Panc1 (cell line): ENCODE measurements around the gene PLBD2. TPM values are rescaled to one million over a fixed set of nuclear protein-coding genes. Genes with fewer than 3 reads are reported as not detected.

Experiments
- ATAC-seq: fragments of 200-7000 bp; cut with Tn5 transposase; 2 replicates; pipeline ENCODE4 v1.9.1; 2020; ENCODE audit warnings: mild to moderate bottlenecking, moderate library complexity
- BruUV-seq: library from RNA; stranded (reverse); fragments of 400-500 nt; replicated peaks from 2 replicates; lab custom pipeline; 2021; lab: Mats Ljungman, UMichigan
- CTCF ChIA-PET: fragments of 300-600 bp; sonication (Branson Sonifier 250); formaldehyde crosslinking; loops from one replicate; lab custom pipeline; 2022; ENCODE audit warnings: antibody characterized with exemption; lab: Charles Lee
- POLR2A ChIA-PET: fragments of 300-600 bp; sonication (Branson Sonifier 250); formaldehyde crosslinking; loops from one replicate; lab custom pipeline; 2022; ENCODE audit warnings: antibody characterized with exemption; lab: Charles Lee
- DNase-seq: peaks from one replicate; pipeline ENCODE4 v3.0.0-alpha.2; 2010; ENCODE audit warnings: low read depth, low spot score
- H3K27ac ChIP-seq: 2 replicates; pipeline ENCODE4 v1.5.1; 2011; ENCODE audit warnings: mild to moderate bottlenecking, low read length, inconsistent platforms
- H3K27me3 ChIP-seq: fragments of 200-500 bp; sonication (Bioruptor generic); 2 replicates; pipeline ENCODE4 v1.6.0; 2014; ENCODE audit warnings: low read length, inconsistent platforms; ENCODE audit not compliant: control insufficient read depth, insufficient read depth
- H3K36me3 ChIP-seq: fragments of 200-500 bp; sonication (Bioruptor generic); 2 replicates; pipeline ENCODE4 v1.5.1; 2014; ENCODE audit warnings: inconsistent platforms, mild to moderate bottlenecking, low read length, moderate library complexity; ENCODE audit not compliant: control insufficient read depth, insufficient read depth
- H3K4me1 ChIP-seq: 2 replicates; pipeline ENCODE4 v1.5.1; 2011; ENCODE audit warnings: inconsistent platforms, mild to moderate bottlenecking, low read length, moderate library complexity; ENCODE audit not compliant: control insufficient read depth, insufficient read depth
- H3K4me3 ChIP-seq, 2 experiments: 2 replicates each; pipeline ENCODE4 v1.5.1; 2011 to 2012; ENCODE audit warnings: low read depth in 2 of 2, low read length in 2 of 2, mild to moderate bottlenecking in 2 of 2, inconsistent platforms in 1 of 2, moderate library complexity in 1 of 2
- H3K9me3 ChIP-seq: fragments of 200-500 bp; sonication (Bioruptor generic); 2 replicates; pipeline ENCODE4 v1.5.1; 2014; ENCODE audit warnings: low read depth, mild to moderate bottlenecking, inconsistent platforms, low read length, moderate library complexity; ENCODE audit not compliant: control insufficient read depth, insufficient read depth
- CTCF ChIP-seq: fragments of 450-650 bp; IDR thresholded peaks from 2 replicates; pipeline ENCODE4 v1.5.1; 2017; ENCODE audit warnings: mild to moderate bottlenecking
- POLR2AphosphoS5 ChIP-seq: IDR thresholded peaks from 2 replicates; pipeline ENCODE4 v1.6.1; 2012; ENCODE audit warnings: mild to moderate bottlenecking, low read depth, low read length, moderate library complexity
- REST ChIP-seq, 2 experiments: IDR thresholded peaks; 2 replicates each; pipeline ENCODE4 v1.6.1; 2011 to 2012; ENCODE audit warnings: low read depth in 2 of 2, control low read depth in 1 of 2, low read length in 1 of 2, mild to moderate bottlenecking in 1 of 2, moderate library complexity in 1 of 2; ENCODE audit not compliant: insufficient read depth in 1 of 2
- SIN3A ChIP-seq: IDR thresholded peaks from 2 replicates; pipeline ENCODE4 v1.6.1; 2012; ENCODE audit warnings: low read depth, mild to moderate bottlenecking, low read length, moderate library complexity, borderline replicate concordance; ENCODE audit not compliant: insufficient read depth
- TCF7L2 ChIP-seq: IDR thresholded peaks from 2 replicates; pipeline ENCODE4 v1.6.1; 2011; ENCODE audit warnings: mild to moderate bottlenecking, low read depth, low read length, inconsistent platforms
- in situ Hi-C: cut with HindIII; loops from 2 replicates; pipeline ENCODE4 v1.10.0; 2016; ENCODE audit warnings: low sequenced_read_pairs, low pct_unique_long_range_greater_than_20kb
- intact Hi-C: fragments of 100-400 bp; cut with micrococcal nuclease; formaldehyde crosslinking; loops from one replicate; pipeline ENCODE4 v1.10.0; 2022; ENCODE audit not compliant: unreplicated experiment
- total RNA-seq: library from RNA; stranded (reverse); gene quantifications from one replicate; pipeline ENCODE4 v1.2.1, GENCODE V29; 2021; ENCODE audit not compliant: unreplicated experiment

Gene PLBD2
- total RNA-seq, 1 experiment from 2014 or later: 69.7 TPM

- ChIA-PET POLR2A (no interaction called here), CTCF (no interaction called here)
- intact Hi-C loops (loop anchor here (5.0 kb wide), 1 partner anchor 476 kb away; no protein-coding TSS in a partner anchor), in situ Hi-C loops (no loop called here)
- Histone ChIP-seq H3K27ac (no peak overlapping the region), H3K9me3 (no peaks in the 10 kb centered on the region), H3K27me3 (peaks cover 5% of the 10 kb centered on the region; the same call in 1 of the 2 replicates), H3K36me3 (no peaks in the 10 kb centered on the region), H3K4me1 (no peaks in the 10 kb centered on the region), H3K4me3 (no peak overlapping the region)
- DNase-seq: no peak
- no TSS peak for BruUV-seq
- TF ChIP-seq TCF7L2 (no peak), SIN3A (no peak), CTCF (no peak), REST (IDR thresholded peaks at IDR 0.05; ENCODE audit: insufficient read depth in 1 of 2, low read depth in 2 of 2, low read length in 1 of 2) (no peak), POLR2AphosphoS5 (no peak)
- ATAC-seq: no peak
Measured at GRCh38 chr12:113436586-113436985, 78.2 kb downstream of the PLBD2 start.

- no peak overlapping the region for H3K27ac ChIP-seq
- DNase-seq: no peak
- no TSS peak for BruUV-seq
- H3K27me3 ChIP-seq: peaks cover 5% of the 10 kb centered on the region; the same call in 1 of the 2 replicates
- H3K9me3 ChIP-seq: no peaks in the 10 kb centered on the region
- intact Hi-C loops (loop anchor here (5.0 kb wide), 1 partner anchor 475 kb away; no protein-coding TSS in a partner anchor), in situ Hi-C loops (no loop called here)
- no peak overlapping the region for H3K4me3 ChIP-seq
- H3K36me3 ChIP-seq: no peaks in the 10 kb centered on the region
- CTCF ChIA-PET: no interaction called here
- no peaks in the 10 kb centered on the region for H3K4me1 ChIP-seq
- no peak for ATAC-seq
- POLR2A ChIA-PET: no interaction called here
- no peak for TF ChIP-seq REST (IDR thresholded peaks at IDR 0.05; ENCODE audit: insufficient read depth in 1 of 2, low read depth in 2 of 2, low read length in 1 of 2)
- TF ChIP-seq SIN3A: no peak
- no peak for TF ChIP-seq CTCF
- TF ChIP-seq POLR2AphosphoS5: no peak
- no peak for TF ChIP-seq TCF7L2
Measured at GRCh38 chr12:113436993-113437728, 78.8 kb downstream of the PLBD2 start.
